NK-92 (cell line): ENCODE data around the gene PRKACB.
"Not testable (repeated sequence)": the region's sequence is repeated elsewhere in the genome, so short reads cannot be mapped to it uniquely, and the experiment has no call there.

Source experiments
- DNase-seq: peaks from one replicate; lab custom pipeline; 2025; ENCODE audit not compliant: unreplicated experiment; lab: John Stamatoyannopoulos, UW

Gene PRKACB

GRCh38 chr1:84143796-84144565, at the start of gene PRKACB:
TSS of gene PRKACB (plus strand) at chr1:84144271. CDS start at chr1:84144362, 91 bp downstream.
- DNase-seq = no peak

DNA sequence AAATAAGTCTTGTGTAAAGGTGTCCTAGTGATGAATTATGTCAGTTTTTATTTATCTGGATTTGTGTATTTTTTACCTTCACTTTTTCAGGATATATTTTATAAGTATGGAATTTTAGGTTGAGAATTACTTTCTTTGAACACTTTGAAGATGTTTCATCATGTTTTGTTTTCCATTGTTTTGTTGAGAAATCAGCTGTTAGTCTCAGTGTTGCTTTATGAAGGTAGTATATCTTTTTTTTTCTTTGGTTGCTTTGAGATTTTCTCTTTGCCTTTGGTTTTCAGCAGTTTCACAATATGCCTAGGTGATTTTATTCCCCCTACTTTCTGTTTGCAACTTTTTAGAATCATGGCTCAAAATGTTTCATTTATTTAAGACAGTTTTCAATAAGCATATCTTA, 48.8 kb upstream of the PRKACB start:
- DNase-seq = no peak

- no peak for DNase-seq
These were observed 47.9 kb upstream of the PRKACB start for GRCh38 chr1:84096176-84096575.

DNA sequence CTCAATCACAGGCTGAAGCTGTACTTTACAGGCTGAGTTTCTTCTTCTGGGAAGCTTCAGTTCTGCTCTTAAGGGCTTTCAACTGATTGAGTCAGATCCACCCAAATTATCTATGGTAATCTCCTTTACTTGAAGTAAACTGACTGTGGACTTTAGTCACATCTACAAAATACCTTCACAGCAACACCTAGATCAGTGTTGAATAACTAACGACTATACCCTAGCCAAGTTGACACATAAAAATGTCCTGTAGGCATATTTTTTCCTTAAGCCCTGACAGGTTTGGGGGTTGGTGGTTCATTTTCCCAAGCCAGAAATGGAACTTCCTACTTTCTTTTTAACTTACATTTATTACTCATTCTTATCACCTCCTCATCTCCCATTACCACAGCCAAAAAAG, 42.9 kb upstream of the PRKACB start:
- no peak for DNase-seq

DNA sequence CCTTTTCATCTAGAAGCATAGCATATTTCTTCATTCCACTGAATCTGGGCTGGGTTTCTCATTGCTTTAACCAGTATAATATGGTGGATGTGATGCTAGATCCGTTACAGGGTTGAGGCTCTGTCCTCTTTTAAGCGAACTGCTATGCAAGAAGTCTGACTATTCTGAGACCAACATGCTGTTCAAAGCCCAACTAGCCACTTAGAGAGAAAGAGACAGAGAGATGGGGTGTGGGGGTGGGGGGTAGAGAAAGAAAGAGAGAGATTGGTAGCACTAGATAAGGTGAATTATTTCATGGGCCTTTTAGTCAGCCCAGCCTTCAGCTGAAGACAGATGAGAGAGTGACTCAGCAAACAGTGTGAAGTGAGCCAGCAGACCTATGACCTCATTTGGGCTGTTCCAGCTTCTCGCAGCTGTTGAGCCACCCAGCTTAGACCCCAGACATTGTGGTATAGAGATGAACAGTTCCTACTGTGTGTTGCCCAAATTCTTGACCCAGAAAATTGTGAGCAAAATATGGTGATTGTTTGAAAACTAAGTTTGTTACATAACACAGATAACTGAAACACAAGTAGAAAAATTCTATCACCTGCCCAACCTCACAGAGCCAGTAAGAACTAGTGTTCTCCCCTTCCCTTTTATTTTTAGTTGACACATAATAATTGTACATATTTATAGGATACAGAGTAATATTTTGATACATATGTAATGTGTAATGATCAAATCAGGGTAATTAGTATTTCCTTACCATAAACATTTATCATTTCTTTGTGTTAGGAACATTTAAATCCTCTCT, 40.7 kb upstream of the PRKACB start:
- DNase-seq = no peak

- DNase-seq = not testable (repeated sequence)
These were observed 36.5 kb upstream of the PRKACB start for GRCh38 chr1:84107538-84107937.

DNA sequence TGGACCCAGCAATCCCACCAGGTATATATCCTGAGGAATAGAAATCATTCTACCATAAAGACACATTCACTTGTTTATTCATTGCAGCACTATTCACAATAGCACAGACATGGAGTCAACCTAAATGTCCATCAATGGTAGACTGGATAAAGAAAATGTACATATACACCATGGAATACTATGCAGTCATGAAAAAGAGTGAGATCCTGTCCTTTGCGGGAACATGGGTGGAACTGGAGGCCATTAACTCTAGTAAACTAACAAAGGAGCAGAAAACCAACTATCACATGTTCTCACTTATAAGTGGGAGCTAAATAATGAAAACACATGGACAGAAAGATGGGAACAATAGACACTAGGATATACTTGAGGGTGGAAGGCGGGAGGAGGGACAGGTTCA, 36.1 kb upstream of the PRKACB start:
- no peak for DNase-seq

DNA sequence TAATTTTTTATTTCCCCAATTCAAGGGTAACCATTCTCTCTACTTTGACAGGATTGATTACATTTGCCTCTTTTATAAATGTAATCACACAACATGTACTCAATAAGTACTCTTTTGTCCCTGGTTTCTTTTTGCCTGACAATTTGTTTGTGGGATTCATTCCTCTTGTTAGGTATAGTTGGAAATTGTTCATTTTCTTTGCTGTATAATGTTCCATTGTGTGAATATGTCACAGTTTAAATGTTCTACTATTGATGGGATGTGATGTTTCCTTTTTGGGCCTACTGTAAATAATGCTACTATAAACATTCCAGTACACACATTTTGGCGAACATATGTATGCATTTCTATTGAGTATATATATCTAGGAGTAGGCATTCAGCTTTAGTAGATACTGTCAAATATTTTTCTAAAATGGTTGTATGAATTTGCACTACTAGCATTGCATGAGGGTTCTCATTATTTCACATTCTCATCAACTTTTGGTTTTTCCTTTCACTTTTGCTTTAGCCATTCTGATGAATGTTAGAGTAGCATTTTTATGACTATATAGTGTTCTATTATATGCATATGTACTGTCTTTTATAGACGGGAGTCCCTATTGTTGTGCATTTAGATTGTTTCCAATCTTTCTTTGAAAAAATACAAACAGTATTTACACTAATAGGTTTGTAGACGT, 35.0 kb upstream of the PRKACB start:
- no peak for DNase-seq

- no peak for DNase-seq
These were observed 33.4 kb upstream of the PRKACB start for GRCh38 chr1:84110629-84111028.

DNA sequence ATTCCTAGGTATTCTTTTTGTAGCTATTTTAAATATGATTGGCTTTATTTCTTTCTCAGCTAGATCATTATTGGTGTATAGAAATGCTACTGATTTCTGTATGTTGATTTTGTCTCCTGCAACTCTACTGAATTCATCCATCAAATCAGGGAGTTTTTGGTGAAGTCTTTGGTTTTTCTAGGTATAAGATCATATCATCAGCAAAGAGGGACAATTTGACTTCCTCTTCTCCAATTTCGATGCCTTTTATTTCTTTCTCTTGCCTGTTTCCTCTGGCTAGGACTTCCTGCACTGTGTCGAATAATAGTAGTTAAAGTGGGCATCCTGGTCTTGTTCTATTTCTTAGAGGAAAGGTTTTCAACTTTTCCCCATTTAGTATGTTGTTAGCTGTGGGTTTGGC, 27.5 kb upstream of the PRKACB start:
- no peak for DNase-seq

- DNase-seq = no peak
These were observed 26.2 kb upstream of the PRKACB start for GRCh38 chr1:84117868-84118267.

GRCh38 chr1:84121360-84121759, 22.7 kb upstream of the PRKACB start:
- DNase-seq = no peak

DNA sequence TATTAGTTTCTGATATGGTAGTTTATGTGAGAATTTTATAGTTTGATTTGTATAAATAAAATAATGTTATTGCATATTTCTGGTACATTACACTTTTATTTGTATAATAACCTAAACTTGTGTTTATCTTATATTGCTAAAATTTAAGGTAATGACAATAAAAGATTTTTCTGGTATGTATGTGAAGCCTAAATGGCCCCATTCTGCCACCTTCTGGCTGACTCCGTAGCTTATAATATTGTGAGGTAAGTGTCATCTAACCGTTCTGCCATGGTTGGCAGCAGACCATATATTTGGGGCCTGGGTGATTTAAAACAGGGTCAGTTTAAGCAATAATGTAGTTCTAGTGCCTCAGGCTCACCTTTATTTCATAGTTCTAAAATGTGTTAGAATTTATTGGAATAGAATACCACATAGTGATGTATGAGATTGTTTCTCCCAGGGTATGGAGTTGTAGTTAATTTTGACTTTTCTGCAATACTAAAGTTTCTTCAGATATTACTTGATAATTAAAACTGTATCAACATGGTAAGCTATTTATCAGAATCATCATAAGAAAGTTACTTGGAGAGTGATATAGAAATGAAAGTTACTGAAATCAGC, 21.2 kb upstream of the PRKACB start:
- DNase-seq = no peak

- no peak for DNase-seq
These were observed 10.6 kb upstream of the PRKACB start for GRCh38 chr1:84133479-84133878.

DNA sequence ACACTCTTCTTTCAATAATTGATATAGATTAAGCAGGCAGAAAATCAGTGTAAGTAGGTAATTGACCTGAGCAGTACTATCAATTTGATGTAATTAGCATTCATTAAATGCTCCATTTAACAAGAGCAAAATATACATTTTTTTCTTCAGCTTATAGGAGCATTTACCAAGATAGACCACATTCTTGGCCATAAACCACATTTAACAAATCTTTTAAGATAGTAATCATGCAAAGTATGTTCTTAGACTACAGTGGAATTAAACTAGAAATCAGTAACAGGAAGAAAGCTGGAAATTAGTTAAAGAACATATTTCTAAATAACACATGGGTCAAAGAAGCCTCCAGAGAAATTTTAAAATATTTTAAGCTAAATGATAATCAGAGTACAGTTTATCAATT, 8.7 kb upstream of the PRKACB start:
- no peak for DNase-seq

DNA sequence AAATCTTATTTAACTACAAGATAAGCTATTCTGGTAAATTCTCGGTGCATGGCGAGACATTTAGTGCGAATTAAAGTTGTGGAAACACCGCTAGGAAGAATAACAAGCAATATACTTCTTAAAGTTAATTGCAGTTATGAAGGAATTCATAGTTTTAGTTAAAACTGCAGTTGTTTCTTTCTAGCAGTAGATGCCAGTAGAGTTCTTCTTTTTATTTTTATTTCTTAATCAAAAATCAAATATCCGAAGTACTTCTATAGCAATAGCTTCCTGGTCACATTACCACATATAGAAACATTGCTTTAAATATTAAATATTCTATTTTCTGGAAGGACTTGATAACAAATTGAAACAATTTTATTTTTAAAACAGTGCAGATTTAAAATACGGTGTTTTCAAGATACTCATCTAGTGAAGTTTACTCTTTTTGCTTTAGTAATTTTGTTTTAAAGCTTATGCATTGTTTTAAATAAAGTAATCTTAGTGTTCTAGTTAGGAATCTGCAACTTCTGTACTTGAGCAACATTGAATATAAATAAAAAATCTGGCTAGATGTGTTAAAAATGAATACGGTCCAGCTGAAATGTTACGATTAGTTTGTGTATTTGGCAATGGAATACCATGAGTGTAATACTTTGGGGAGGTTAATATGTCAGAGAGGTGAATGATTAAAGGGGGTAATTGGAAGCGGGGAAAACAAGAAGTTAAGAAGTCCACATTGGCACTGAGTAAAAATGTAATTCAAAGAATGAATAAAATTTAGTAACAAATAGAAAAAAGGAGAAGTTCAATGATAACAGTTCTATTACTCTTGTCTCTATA, 2.7 kb upstream of the PRKACB start:
- DNase-seq = no peak

DNA sequence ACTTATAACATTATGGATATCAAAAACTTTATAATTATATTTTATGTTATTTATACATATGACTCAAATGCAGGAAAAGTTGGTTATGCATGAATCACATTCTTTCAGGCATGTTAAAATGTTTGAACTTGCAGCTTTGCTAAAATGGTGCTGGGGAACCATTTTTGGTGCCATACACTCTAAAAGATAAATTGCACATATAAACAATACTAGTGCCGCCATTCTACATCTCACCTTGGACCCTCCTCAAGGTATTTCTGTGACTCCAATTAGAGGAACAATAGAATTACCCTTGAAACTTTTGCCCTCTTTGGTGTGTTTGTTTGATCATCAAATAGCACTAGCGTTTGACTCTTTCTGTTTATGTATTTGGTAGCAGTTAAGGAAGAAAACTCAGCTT, 997 bp downstream of the PRKACB start:
- DNase-seq = no peak

DNA sequence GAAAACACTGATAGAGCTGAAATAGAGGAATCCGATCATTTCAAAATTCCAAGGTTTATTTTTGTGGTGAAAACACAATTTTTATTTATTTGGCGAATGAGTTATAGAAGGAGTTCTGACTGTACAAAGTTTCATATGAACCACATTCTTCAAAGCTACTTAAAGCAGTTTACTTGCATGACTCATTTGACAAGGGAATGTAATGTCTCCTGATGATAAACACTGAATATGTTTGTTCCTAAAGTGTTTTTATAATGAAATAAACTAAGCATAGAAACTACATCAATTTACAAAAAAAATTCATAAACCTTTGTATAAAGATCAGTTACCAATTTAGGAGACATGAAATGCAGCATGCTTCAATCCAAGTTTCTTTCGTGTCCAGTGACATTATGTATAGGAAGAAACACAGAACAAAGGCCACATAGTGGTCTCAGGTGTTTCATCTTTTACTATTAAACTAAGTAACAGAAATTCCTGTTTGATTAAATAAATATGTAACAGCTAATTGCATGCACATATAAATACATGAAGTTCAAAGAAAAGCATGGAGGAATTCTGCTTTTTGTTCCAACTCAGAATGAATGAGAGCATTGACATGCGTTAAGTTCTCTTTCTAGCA, 2.5 kb downstream of the PRKACB start:
- no peak for DNase-seq

DNA sequence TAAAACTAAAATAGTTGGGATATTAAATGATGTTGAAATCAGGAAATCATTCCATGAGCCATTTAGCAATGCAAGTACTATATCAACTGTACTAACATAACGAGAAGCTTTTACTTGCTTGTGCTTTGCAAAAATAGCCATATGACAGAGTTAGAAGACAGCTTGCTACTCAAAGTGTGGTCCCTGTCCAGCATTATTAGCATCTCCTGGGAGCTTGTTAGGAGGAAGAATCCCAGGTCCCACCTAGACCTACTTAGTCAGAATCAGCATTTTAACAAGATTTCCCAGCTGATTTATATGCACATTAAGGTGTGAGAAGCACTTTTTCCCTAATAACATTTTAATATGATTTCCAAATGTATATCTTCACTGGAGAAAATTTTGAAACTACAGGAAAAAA, 4.7 kb downstream of the PRKACB start:
- DNase-seq = no peak

DNA sequence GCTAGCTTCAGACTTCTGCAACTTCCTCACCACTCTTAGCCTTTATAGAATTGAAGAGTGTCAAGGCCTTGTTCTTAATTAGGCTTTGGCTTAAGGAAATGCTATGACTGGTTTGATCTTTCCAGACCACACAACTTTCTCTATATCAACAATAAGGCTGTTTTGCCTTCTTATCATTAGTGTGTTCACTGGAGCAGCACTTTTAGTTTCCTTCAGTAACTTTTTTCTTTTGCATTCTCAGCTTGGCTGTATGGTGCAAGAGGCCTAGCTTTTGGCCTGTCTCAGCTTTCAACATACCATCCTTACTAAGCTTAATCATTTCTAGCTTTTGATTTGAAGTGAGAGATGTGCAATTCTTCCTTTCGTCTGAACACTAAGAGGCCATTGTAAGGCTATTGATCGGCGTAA, 8.6 kb downstream of the PRKACB start:
- DNase-seq = no peak
